Measurements from ENCODE around the gene PLEKHO2.

DNA sequence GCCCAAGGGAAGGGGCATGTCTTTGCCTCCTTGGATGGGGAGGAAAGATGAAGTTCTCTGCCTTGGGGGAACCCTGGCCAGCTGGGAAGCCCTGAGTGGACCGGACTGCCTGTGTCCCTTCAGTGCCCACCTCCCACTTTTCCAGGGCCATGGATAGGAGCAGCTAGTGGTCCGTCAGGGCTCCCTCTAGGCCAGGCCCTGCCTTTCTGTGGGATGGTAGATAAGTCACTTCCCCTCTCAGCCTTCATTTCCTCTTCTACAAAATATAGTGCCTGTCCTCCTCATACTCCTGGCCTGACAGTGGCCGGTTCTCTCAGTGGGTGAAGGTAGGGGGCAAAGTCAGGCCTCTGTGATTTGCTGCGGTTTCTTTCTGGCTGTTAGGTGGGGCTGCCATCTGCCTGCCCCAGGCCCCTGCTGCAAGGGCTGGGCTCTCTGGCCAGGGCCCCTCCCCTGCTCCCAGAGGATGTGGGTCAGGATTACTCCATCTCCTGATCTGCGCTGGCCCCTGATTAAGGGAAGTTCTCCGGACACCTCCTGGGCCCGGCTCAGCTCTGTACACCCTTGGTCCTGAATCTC, 1.4 kb downstream of the PLEKHO2 start:
- no peak for TF ChIP-seq TAF1 (IDR thresholded peaks at IDR 0.05; ENCODE audit: low read depth, low read length)
- no peak for TF ChIP-seq POLR2A (IDR thresholded peaks at IDR 0.05; ENCODE audit: low read depth, low read length)
- TF ChIP-seq POLR2AphosphoS5 (IDR thresholded peaks at IDR 0.05; ENCODE audit: low read depth, low read length), result no peak
- TF ChIP-seq SPI1 (IDR thresholded peaks at IDR 0.05; ENCODE audit: low read depth, low read length), result peak; percentile 82
